GM18858 (cell line): ENCODE data around the gene KRTDAP.

Experiments
- ATAC-seq: cut with Tn5 transposase; IDR thresholded peaks from one replicate; pipeline ENCODE4 v1.9.1; 2021; ENCODE audit not compliant: unreplicated experiment

Gene KRTDAP

DNA sequence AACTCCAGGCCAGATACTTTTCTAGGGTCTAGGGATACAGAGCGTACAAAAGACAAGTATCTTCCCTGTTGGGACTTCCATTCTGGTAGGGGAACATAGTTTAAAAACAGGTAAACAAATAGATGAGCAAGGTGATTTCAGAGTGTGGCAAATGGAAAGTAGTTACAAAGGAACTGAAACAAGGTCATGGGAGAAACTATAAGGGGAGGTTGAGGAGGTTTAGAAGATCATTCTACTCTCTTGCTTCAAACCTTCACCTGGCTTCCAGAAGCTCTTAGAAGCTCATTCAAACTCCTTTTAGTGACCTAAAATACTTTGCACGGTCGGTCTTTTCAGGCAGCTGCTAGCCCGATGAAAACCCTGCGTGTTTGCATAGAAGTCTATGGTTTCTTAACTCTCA lies 33.1 kb downstream of the KRTDAP start:
- ATAC-seq = no peak

DNA sequence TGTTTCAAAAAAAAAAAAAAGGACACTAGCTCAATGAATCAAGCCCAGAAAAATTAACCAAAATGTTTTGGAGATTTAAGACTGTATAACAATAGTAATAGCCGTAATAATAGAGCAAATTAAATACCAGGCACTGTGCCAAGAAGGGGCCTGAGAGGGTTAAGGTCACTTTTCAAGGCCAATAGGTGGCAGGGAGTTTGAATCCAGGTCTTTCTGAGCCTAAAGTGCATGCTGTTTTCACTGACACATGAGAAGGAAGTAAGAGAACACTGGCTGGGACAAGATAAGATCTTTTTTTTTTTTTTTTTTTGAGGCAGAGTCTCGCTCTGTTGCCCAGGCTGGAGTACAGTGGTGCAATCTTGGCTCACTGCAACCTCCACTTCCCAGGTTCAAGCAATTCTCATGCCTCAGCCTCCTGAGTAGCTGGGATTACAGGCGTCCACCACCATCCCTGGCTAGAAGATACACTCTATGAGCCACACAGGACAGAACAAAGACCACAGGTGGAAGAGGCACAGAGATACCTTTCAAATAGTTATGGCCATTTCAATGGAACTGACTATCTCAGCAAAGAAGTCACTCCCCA lies 34.6 kb downstream of the KRTDAP start:
- no peak for ATAC-seq

DNA sequence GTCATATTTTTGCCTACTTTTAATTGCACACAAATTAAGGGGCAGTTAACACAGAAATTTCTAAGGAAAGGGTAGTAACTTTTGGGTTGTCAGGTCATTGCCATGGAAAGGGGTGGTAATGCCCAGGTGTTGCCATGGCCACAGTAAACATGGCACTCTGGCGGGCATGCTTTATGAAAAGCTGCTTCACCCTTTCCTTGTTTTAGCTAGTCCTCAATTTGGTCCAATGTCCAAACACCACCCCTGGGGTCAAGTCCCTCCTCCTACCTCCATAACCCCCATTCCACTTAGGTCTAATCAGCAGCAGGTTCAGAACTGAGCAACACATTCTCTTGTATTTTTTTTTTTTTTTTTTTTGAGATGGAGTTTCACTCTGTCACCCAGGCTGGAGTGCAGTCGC lies 35.6 kb downstream of the KRTDAP start:
- no peak for ATAC-seq

DNA sequence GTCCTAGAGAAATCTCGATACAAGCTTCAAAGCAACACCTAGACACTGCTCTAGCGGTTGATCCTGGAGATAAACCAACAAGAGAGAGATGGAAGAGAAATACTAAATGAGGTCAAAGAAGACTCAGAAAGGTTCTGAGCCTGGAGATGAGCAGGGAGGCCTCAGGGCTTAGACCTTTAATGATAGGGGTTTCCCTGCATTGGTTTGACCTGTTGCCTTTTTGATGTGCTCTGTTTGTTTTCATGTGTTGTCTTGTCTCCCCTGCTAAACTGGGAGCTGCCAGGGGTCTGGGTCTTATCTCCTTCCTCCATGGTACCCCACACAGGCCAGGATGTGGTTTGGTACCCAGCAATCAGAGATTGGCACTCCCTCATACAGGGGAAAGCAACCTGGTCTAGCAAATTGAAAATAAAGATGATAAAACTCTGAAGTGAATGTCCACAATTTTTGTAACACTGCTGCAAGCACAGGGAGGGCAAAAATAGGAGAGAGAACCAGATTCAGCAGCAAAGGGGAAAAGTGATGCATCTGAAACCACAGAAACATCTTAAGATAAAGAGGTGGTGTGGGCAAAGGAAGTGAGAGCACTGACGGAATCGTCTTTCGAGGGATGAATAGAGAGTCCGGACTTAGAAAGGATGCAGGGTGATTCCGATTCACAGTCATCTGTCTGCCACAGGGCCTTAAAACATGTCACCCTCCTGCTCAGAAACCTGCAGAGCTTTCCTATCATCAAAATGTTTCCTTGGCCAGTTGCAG lies 38.7 kb downstream of the KRTDAP start:
- ATAC-seq = no peak

DNA sequence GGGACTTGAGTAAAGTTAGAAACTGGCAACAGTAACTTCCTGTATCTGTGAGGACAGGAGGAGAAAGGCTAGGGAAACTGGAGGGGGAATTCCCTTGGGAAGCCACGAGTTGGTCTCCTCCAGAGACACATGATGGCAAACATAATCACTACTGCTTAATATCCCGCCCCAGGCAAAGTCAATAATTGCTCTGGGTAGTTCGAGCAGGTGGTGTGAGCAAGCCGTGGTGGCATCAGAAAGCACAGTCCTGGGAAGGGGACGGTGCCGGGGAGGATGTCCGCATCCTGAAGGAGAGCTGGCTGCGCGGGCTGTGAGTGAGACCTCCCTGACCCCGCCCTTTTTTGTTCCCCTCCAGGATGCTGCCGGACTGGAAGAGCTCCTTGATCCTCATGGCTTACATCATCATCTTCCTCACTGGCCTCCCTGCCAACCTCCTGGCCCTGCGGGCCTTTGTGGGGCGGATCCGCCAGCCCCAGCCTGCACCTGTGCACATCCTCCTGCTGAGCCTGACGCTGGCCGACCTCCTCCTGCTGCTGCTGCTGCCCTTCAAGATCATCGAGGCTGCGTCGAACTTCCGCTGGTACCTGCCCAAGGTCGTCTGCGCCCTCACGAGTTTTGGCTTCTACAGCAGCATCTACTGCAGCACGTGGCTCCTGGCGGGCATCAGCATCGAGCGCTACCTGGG lies 40.8 kb downstream of the KRTDAP start:
- no peak for ATAC-seq

DNA sequence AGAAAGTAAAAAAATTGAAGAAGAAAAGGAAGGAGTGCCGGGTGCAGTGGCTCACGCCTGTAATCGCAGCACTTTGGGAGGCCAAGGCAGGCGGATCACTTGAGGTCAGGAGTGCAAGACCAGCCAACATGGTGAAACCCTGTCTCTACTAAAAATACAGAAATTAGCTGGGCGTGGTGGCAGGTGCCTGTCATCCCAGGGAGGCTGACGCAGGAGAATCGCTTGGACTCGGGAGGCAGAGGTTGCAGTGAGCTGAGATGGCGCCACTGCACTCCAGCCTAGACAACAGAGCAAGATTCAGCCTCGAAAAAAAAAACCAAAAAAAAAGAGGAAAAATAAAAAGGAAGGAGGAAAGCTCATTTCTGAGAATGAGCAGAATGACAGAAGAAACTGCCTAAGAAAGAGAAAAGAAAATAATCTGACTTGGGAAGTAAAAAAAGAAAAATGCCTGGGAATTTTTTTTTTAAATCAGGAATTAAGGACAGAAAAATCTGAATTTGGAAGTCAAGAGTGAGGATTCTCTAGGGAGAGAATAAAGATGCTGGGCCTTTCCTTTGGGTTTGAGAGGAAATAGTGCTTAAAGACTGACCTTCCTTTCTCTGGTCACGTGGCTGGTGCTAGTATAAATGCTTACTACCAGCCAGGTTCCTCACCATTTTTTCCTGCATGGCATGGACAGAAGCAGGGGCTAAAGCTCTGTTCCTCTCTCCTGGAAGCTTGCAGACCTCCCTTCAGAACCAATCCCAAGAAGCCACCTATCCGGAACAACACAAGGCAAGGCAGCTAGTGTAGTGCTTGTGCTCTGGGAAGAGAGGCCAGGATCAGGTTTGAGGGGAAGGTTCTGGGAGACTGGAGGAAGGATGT lies 42.4 kb downstream of the KRTDAP start, which contains the start of gene FFAR2:
Gene FFAR2 (plus strand): TSS at position 652 of the 864 bp plus-strand sequence. CDS start 1,458 bp downstream, outside the sequence.
- no peak for ATAC-seq

DNA sequence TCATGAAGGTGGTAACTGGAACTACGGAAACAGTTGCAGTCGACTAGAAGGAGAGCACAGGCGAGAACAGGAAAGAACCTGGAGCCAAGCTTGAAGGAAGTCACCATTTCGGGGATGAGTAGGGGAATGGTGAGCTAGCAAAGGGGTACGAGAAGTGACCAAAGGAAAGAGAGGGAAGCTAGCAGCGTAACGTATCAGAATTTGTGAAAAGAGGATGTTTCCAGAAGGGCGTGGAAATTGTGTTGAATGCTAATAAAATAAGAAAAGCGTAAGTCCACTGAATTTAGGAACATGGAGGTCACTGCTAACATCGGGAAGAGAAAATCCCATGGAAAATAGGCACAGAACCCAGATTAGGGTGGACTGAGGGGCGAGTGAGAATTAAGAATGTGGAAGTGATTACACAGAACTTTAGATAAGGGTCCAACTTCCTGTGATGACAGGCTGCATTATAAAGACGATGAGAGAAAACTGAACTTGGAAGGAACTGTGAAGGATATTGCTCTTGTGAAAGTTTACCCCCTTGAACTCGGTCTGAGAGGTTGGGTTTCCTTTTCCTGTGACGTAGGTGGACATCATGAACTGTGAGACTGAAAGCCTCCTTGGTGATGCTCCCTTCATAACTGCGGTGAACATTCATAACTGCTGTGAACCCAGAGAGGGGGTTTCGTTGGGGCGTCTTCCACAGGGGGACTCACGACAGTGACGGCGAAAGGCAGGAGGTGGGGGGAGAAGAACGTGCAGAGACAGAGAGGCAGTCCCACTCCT lies 44.3 kb downstream of the KRTDAP start:
- ATAC-seq = no peak

DNA sequence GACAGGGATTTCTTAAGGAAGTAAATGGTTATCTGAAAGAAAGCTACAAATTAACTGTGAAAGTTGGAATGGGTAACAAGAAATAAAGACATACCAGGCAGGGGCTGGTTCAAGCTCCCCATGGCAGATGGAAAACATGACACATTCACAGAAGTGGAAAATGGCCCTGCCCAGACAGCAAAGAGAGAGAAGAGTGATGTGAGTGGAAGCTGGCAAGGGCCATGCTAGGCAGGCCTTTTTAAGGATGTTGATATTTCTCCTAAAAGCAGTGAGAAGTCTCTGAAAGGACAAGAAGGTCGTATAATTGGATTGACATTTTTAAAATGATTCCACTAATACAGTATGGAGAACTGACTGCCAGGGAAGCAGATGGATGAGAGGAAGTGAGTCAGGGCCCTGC lies 45.5 kb downstream of the KRTDAP start:
- ATAC-seq = no peak

DNA sequence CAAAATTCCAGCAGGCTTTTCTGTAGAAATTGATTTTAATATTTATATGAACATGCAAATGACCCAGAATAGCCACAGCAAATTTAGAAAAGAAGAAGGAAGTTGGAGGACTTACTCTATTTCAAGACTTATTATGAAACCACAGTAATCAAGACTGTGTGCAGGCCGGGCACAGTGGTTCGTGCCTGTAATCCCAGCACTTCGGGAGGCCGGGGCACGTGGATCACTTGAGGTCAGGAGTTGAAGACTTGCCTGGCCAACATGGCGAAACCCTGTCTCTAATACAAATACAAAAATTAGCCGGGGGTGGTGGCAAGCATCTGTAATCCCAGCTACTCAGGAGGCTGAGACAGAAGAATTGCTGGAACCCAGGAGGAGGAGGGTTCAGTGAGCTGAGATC lies 48.2 kb downstream of the KRTDAP start:
- ATAC-seq = no peak

DNA sequence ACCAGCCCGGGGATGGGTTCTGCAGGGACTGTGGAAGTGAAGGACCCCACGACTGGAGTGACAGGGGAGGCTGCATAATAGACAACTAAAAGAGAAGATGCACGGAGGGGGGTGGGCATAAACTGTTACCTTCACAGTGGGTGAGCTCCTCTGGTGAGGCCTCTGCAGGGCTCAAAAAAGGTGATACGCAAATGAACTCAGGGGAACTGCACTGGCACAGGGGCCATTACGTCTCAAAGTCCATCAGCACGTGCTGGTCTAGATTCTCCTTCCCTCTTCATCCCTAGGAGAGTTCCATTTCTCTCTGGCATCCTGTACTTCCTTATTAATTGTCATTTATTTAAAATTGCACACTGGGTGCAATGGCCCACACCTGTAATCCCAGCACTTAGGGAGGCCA lies 50.3 kb downstream of the KRTDAP start:
- ATAC-seq = no peak

DNA sequence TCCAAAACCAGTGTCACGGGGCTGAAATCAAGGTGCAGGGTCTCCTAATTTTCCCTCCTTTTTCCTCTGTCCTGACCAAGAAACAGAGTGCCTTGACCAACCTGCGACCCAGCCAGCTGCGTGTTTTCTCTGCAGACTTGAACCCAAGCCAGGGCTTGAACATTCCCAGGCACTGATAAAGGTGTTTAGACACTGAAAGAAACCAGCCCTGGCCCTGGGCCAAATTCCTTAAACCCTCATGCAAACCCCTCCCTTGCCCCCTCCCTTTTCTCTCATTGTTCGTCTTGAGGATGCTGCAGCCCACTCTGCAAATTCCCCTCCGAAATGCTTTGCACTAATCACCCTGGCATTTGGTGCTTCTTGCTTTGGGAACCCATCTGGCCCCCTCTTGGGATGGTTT lies 51.7 kb downstream of the KRTDAP start:
- no peak for ATAC-seq

DNA sequence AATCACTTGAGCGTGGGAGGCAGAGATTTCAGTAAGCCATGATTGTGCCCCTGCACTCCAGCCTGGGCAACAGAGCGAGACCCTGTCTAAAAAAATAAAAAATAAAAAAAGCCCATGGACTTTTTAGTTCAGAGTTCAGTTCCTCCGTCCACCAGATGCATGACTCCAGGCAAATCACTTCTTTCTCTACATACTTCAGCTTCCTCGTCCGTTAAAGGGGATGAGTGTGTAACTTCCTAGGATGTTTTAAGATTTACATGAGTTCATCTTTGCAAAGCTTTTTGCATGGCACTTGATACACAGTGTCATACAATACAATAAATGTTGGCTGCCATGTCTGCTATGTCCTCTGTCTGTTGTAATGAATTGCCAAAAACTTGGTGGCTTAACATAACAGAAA lies 52.2 kb downstream of the KRTDAP start:
- no peak for ATAC-seq

DNA sequence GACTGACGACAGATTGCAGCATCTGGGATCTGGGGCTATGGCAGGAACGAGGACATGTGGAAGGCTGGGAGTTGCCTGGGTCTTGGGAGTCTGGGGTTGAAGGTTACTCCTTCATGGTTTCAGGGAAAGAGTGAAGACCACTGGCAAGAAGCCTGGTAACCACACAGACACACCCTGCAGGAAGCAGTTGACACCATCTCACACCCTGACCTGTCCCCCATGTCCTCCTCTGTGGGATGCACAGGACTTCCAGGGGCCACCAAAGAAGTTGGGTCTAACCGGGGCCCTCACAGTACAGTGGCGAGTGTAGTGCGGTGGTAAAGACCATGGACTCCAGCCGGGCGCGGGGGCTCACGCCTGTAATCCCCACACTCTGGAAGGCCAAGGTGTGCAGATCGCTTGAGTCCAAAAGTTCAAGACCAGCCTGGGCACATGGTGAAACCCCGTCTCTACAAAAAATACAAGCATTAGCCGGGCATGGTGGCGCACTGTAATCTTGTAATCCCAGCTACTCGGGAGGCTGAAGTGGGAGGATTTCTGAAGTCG lies 52.8 kb downstream of the KRTDAP start:
- ATAC-seq = no peak
